Loucy (cell line): ENCODE measurements around the gene TRAF3IP1.

Source experiments
- H2AFZ ChIP-seq: fragments of 200-600 bp; sonication (generic); 2 replicates; pipeline ENCODE4 v1.6.0; 2016; ENCODE audit warnings: antibody characterized with exemption, mild to moderate bottlenecking, low read length, moderate library complexity
- H3F3A ChIP-seq: fragments of 200-600 bp; 2 replicates; pipeline ENCODE4 v1.6.0; 2016; ENCODE audit warnings: antibody characterized with exemption, low read depth, mild to moderate bottlenecking
- H3K27me3 ChIP-seq: fragments of 200-600 bp; sonication (generic); 2 replicates; pipeline ENCODE4 v1.6.1; 2014; ENCODE audit warnings: low read length, mild to moderate bottlenecking; ENCODE audit not compliant: insufficient read depth, poor library complexity, severe bottlenecking
- H3K36me3 ChIP-seq: fragments of 200-600 bp; sonication (generic); 2 replicates; pipeline ENCODE4 v1.6.1; 2016; ENCODE audit warnings: low read length; ENCODE audit not compliant: insufficient read depth
- H3K4me1 ChIP-seq: fragments of 200-600 bp; sonication (generic); 2 replicates; pipeline ENCODE4 v1.5.1; 2014; ENCODE audit warnings: low read length, mild to moderate bottlenecking; ENCODE audit not compliant: insufficient read depth, poor library complexity, severe bottlenecking
- H3K4me2 ChIP-seq: fragments of 200-600 bp; sonication (generic); 2 replicates; pipeline ENCODE4 v1.6.0; 2014; ENCODE audit warnings: antibody characterized with exemption, low read length, low read depth, mild to moderate bottlenecking; ENCODE audit not compliant: poor library complexity, severe bottlenecking
- H3K4me3 ChIP-seq: fragments of 200-600 bp; sonication (generic); 2 replicates; pipeline ENCODE4 v1.5.1; 2014; ENCODE audit warnings: low read length, mild to moderate bottlenecking, mixed read lengths; ENCODE audit not compliant: poor library complexity, severe bottlenecking
- H3K79me2 ChIP-seq: fragments of 200-600 bp; sonication (generic); 2 replicates; pipeline ENCODE4 v1.6.1; 2014; ENCODE audit warnings: low read length; ENCODE audit not compliant: insufficient read depth
- H3K9ac ChIP-seq: fragments of 200-600 bp; sonication (generic); 2 replicates; pipeline ENCODE4 v1.6.0; 2014; ENCODE audit warnings: mild to moderate bottlenecking, low read depth, low read length, moderate library complexity; ENCODE audit not compliant: poor library complexity, severe bottlenecking
- H3K9me2 ChIP-seq: fragments of 200-600 bp; sonication (generic); replicated peaks from 2 replicates; pipeline ENCODE4 v1.6.1; 2016; ENCODE audit warnings: low read depth, low read length, mixed read lengths
- H3K9me3 ChIP-seq: fragments of 200-600 bp; sonication (generic); 2 replicates; pipeline ENCODE4 v1.6.1; 2014; ENCODE audit warnings: mild to moderate bottlenecking, antibody characterized with exemption, low read length, low read depth; ENCODE audit not compliant: insufficient read depth
- H4K20me1 ChIP-seq: fragments of 200-600 bp; sonication (generic); 2 replicates; pipeline ENCODE4 v1.6.0; 2014; ENCODE audit warnings: antibody characterized with exemption, low read length, mild to moderate bottlenecking; ENCODE audit not compliant: insufficient read depth, poor library complexity, severe bottlenecking
- CTCF ChIP-seq: fragments of 200-600 bp; sonication (generic); conservative IDR thresholded peaks from 2 replicates; pipeline ENCODE4 v1.5.1; 2014; ENCODE audit warnings: mild to moderate bottlenecking, antibody characterized with exemption, low read length
- EZH2phosphoT487 ChIP-seq: fragments of 200-600 bp; IDR thresholded peaks from 2 replicates; pipeline ENCODE4 v1.6.1; 2018; ENCODE audit warnings: antibody characterized with exemption, mild to moderate bottlenecking, moderate library complexity, borderline replicate concordance

Gene TRAF3IP1

GRCh38 chr2:238439917-238440316, 119.6 kb downstream of the TRAF3IP1 start:
- Histone ChIP-seq H3K4me1 (no peaks in the 10 kb centered on the region), H3K36me3 (peaks cover 68% of the 10 kb centered on the region), H3F3A (no peaks in the 10 kb centered on the region), H3K4me2 (no peak overlapping the region), H2AFZ (no peak overlapping the region), H3K9me3 (no peaks in the 10 kb centered on the region), H3K79me2 (peaks cover 78% of the 10 kb centered on the region), H3K27me3 (no peaks in the 10 kb centered on the region), H3K9me2 (no peaks in the 10 kb centered on the region), H3K9ac (no peak overlapping the region), H3K4me3 (no peak overlapping the region), H4K20me1 (peaks cover 5% of the 10 kb centered on the region)
- TF ChIP-seq CTCF = no peak
- no peak for TF ChIP-seq EZH2phosphoT487

- Histone ChIP-seq H3K9me3 (no peaks in the 10 kb centered on the region), H2AFZ (no peak overlapping the region), H4K20me1 (peaks cover 5% of the 10 kb centered on the region), H3K36me3 (peaks cover 68% of the 10 kb centered on the region), H3K9ac (no peak overlapping the region), H3K27me3 (no peaks in the 10 kb centered on the region), H3K79me2 (peaks cover 75% of the 10 kb centered on the region), H3F3A (no peaks in the 10 kb centered on the region), H3K9me2 (no peaks in the 10 kb centered on the region), H3K4me1 (no peaks in the 10 kb centered on the region), H3K4me3 (no peak overlapping the region), H3K4me2 (no peak overlapping the region)
- TF ChIP-seq EZH2phosphoT487 (no peak), CTCF (no peak)
Observed at GRCh38 chr2:238440331-238440730, 120.0 kb downstream of the TRAF3IP1 start.

GRCh38 chr2:238440767-238441166, 120.4 kb downstream of the TRAF3IP1 start:
- TF ChIP-seq CTCF (no peak), EZH2phosphoT487 (no peak)
- Histone ChIP-seq H3K4me3 (no peak overlapping the region), H3K9me2 (no peaks in the 10 kb centered on the region), H2AFZ (no peak overlapping the region), H3K27me3 (no peaks in the 10 kb centered on the region), H4K20me1 (peaks cover 5% of the 10 kb centered on the region), H3K9me3 (no peaks in the 10 kb centered on the region), H3K9ac (no peak overlapping the region), H3K36me3 (peaks cover 68% of the 10 kb centered on the region), H3K4me2 (no peak overlapping the region), H3K4me1 (no peaks in the 10 kb centered on the region), H3K79me2 (peaks cover 71% of the 10 kb centered on the region), H3F3A (no peaks in the 10 kb centered on the region)
